ENCODE results near the gene ANTKMT.

DNA sequence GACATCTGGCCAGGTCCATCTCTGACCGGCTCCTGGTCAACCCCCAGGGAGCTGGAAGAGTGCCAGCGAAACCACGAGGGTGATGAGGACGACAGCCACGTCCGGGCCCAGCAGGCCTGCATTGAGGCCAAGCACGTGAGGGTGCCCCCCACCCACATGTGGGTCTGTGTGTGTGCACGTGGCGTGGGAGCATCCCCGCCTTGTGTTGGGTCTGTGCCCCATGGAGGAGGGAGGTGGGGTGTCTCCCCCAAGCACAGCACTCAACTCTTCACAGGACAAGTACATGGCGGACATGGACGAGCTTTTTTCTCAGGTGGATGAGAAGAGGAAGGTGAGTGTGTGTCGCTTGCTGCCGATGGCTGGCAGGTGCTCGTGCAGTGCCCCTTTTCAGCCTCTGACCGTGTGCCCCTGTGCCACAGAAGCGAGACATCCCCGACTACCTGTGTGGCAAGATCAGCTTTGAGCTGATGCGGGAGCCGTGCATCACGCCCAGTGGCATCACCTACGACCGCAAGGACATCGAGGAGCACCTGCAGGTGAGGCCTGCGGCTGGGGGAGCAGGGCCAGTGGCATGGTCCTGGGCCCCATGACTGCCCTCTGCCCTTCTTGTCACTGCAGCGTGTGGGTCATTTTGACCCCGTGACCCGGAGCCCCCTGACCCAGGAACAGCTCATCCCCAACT is 39.1 kb upstream of the ANTKMT start:
- no peak for TF ChIP-seq EZH2phosphoT487 (IDR thresholded peaks at IDR 0.05; ENCODE audit: borderline replicate concordance)
- TF ChIP-seq, protein P1, sequence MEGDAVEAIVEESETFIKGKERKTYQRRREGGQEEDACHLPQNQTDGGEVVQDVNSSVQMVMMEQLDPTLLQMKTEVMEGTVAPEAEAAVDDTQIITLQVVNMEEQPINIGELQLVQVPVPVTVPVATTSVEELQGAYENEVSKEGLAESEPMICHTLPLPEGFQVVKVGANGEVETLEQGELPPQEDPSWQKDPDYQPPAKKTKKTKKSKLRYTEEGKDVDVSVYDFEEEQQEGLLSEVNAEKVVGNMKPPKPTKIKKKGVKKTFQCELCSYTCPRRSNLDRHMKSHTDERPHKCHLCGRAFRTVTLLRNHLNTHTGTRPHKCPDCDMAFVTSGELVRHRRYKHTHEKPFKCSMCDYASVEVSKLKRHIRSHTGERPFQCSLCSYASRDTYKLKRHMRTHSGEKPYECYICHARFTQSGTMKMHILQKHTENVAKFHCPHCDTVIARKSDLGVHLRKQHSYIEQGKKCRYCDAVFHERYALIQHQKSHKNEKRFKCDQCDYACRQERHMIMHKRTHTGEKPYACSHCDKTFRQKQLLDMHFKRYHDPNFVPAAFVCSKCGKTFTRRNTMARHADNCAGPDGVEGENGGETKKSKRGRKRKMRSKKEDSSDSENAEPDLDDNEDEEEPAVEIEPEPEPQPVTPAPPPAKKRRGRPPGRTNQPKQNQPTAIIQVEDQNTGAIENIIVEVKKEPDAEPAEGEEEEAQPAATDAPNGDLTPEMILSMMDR (conservative IDR thresholded peaks at IDR 0.05; ENCODE audit: low read length) = no peak
